Colonic mucosa (tissue), 4 donors: ENCODE measurements around the gene GLP2R. TPM values are rescaled to one million over a fixed set of nuclear protein-coding genes. Genes with fewer than 3 reads are reported as not detected.

Experiments used
- DNase-seq: peaks from one replicate; pipeline ENCODE4 v3.0.0-alpha.2; 2020
- H3K27ac ChIP-seq: fragments of 200-600 bp; one replicate; pipeline ENCODE4 v1.8.0; 2021
- H3K27me3 ChIP-seq: fragments of 200-600 bp; one replicate; pipeline ENCODE4 v1.8.0; 2021
- H3K36me3 ChIP-seq: fragments of 200-600 bp; one replicate; pipeline ENCODE4 v1.8.0; 2021
- H3K4me1 ChIP-seq: fragments of 200-600 bp; one replicate; pipeline ENCODE4 v1.8.0; 2021; ENCODE audit warnings: mild to moderate bottlenecking
- H3K4me3 ChIP-seq: fragments of 200-600 bp; one replicate; pipeline ENCODE4 v1.8.0; 2021
- H3K9ac ChIP-seq, 2 donors: one replicate each; pipeline ENCODE4 v1.7.0; 2013; ENCODE audit warnings: control low read depth in 2 of 2, low read depth in 2 of 2, low read length in 2 of 2
- H3K9me3 ChIP-seq: fragments of 200-600 bp; one replicate; pipeline ENCODE4 v1.8.0; 2021
- intact Hi-C: fragments of 100-400 bp; cut with DNase I; formaldehyde crosslinking; loops from one replicate; pipeline ENCODE4 v1.14.1; 2022
- total RNA-seq, 2 donors: library from RNA; stranded (reverse); fragmentation: NEBNext Ultra II Directional in 1 of 2; extraction: Animal tissue kit (Norgen Biotek cat#: 25700) in 1 of 2; gene quantifications; one replicate each; pipeline ENCODE4 v1.2.1, GENCODE V29; 2021
- TF ChIP-seq, protein P1 (sequence below): fragments of 200-600 bp; IDR thresholded peaks from one replicate; pipeline ENCODE4 v1.8.0; 2022; ENCODE audit warnings: antibody characterized with exemption, mild to moderate bottlenecking
- donor health status: healthy.
- donor health status: DM: no; HTN: no; CAD: no.
- donor health status: DM: no; HTN: no; CAD: no.

GLP2R gene
- total RNA-seq, 2 donors from 2014 or later: 2.1 to 4.8 TPM

GRCh38 chr17:9922012-9922848 is 96.5 kb downstream of the GLP2R start:
- H3K36me3 ChIP-seq: no peaks in the 10 kb centered on the region
- H3K4me3 ChIP-seq: no peak overlapping the region
- H3K27me3 ChIP-seq: no peaks in the 10 kb centered on the region
- intact Hi-C loops: loop anchor here (10.0 kb wide), 2 partner anchors 63 to 693 kb away; no protein-coding TSS in a partner anchor
- H3K9ac ChIP-seq: no peak overlapping the region
- H3K27ac ChIP-seq: no peak overlapping the region
- DNase-seq: no peak
- H3K4me1 ChIP-seq: no peaks in the 10 kb centered on the region
- H3K9me3 ChIP-seq: no peaks in the 10 kb centered on the region
- TF ChIP-seq, protein P1, sequence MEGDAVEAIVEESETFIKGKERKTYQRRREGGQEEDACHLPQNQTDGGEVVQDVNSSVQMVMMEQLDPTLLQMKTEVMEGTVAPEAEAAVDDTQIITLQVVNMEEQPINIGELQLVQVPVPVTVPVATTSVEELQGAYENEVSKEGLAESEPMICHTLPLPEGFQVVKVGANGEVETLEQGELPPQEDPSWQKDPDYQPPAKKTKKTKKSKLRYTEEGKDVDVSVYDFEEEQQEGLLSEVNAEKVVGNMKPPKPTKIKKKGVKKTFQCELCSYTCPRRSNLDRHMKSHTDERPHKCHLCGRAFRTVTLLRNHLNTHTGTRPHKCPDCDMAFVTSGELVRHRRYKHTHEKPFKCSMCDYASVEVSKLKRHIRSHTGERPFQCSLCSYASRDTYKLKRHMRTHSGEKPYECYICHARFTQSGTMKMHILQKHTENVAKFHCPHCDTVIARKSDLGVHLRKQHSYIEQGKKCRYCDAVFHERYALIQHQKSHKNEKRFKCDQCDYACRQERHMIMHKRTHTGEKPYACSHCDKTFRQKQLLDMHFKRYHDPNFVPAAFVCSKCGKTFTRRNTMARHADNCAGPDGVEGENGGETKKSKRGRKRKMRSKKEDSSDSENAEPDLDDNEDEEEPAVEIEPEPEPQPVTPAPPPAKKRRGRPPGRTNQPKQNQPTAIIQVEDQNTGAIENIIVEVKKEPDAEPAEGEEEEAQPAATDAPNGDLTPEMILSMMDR: no peak

GRCh38 chr17:9924735-9925191 is 99.0 kb downstream of the GLP2R start:
- Histone ChIP-seq H3K4me1 (no peaks in the 10 kb centered on the region), H3K27me3 (no peaks in the 10 kb centered on the region), H3K9me3 (no peaks in the 10 kb centered on the region), H3K9ac (no peak overlapping the region), H3K36me3 (no peaks in the 10 kb centered on the region), H3K4me3 (no peak overlapping the region), H3K27ac (no peak overlapping the region)
- intact Hi-C loops: loop anchor here (5.0 to 10.0 kb wide), 3 partner anchors 60 to 690 kb away; no protein-coding TSS in a partner anchor
- TF ChIP-seq, protein P1: peak; percentile 71
- DNase-seq: no peak

GRCh38 chr17:9925457-9925856 is 99.7 kb downstream of the GLP2R start:
- no peak for DNase-seq

DNA sequence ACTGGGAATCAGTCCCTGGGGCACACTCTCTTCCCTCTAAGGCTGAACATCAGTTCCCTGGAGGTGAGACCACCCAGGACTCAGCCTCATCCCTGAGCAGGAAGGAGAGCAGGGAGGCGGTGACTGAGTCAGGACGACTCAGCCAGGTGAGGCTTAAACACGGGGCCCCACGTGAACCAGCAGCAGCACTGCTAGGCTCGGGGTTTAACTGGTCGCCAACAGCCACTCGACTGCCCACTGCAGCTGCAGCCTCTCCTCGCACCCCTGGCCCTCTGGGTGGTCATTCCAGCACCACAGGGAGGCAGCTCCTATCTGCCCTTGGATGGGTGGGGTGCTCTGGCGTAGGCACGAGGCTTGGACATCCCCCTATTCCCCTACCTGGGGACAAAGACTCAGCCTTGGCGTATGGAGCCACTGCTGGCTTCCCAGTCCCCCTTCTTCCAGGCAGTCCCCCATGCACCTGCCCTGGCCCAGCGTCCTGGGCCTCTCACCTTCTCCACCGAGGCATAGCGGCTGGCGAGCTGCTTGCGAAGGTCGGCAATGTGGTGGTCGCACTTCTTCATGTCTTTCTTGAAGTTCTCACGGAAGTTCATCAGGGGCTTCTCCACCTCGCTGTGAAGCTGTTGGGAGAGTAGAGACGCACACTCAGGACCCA is 100.6 kb downstream of the GLP2R start:
- TF ChIP-seq, protein P1: no peak
- H3K9me3 ChIP-seq: no peaks in the 10 kb centered on the region
- DNase-seq: no peak
- no peak overlapping the region for H3K9ac ChIP-seq
- H3K36me3 ChIP-seq: no peaks in the 10 kb centered on the region
- intact Hi-C loops: loop anchor here (5.0 to 10.0 kb wide), 3 partner anchors 59 to 689 kb away; no protein-coding TSS in a partner anchor
- no peak overlapping the region for H3K27ac ChIP-seq
- H3K4me3 ChIP-seq: no peak overlapping the region
- H3K4me1 ChIP-seq: no peaks in the 10 kb centered on the region
- no peaks in the 10 kb centered on the region for H3K27me3 ChIP-seq

More at GRCh38 chr17:9925457-9925856, 99.7 kb downstream of the GLP2R start:
- Histone ChIP-seq H3K4me3 (no peak overlapping the region), H3K36me3 (no peaks in the 10 kb centered on the region), H3K4me1 (no peaks in the 10 kb centered on the region), H3K27ac (no peak overlapping the region), H3K9me3 (no peaks in the 10 kb centered on the region), H3K9ac (no peak overlapping the region), H3K27me3 (no peaks in the 10 kb centered on the region)
- intact Hi-C loops: loop anchor here (5.0 to 10.0 kb wide), 3 partner anchors 59 to 689 kb away; no protein-coding TSS in a partner anchor
- TF ChIP-seq, protein P1: no peak

GRCh38 chr17:9928601-9929333 is 103.0 kb downstream of the GLP2R start:
- no peaks in the 10 kb centered on the region for H3K27me3 ChIP-seq
- no peaks in the 10 kb centered on the region for H3K4me1 ChIP-seq
- DNase-seq: no peak
- no peak overlapping the region for H3K27ac ChIP-seq
- no peak overlapping the region for H3K4me3 ChIP-seq
- TF ChIP-seq, protein P1: no peak
- intact Hi-C loops: loop anchor here (5.0 to 10.0 kb wide), 3 partner anchors 56 to 686 kb away; no protein-coding TSS in a partner anchor
- H3K9me3 ChIP-seq: no peaks in the 10 kb centered on the region
- H3K9ac ChIP-seq: no peak overlapping the region
- H3K36me3 ChIP-seq: no peaks in the 10 kb centered on the region
